Activated T-cell treated with anti-CD3 and anti-CD28 coated beads, Interleukin-2, amount 50 U/mL, for 72 hours (primary cell): ENCODE data around the gene CPNE1. TPM values are rescaled to one million over a fixed set of nuclear protein-coding genes. Genes with fewer than 3 reads are reported as not detected.

ENCODE experiments used
- total RNA-seq, 2 donors: library from RNA; stranded (reverse); gene quantifications; one replicate each; pipeline ENCODE4 v1.2.3, GENCODE V29; 2022

The CPNE1 gene
- total RNA-seq, 2 donors from 2014 or later: 459 to 512 TPM

Other genes starting within 250 kb of the CPNE1 start
- not detected for gene GDF5, start 226.7 kb downstream of the CPNE1 start, total RNA-seq
- gene CEP250, start 209.3 kb downstream of the CPNE1 start, total RNA-seq: 10 to 100 TPM; 45.1 to 55.0 TPM
- gene C20orf173, start 135.2 kb downstream of the CPNE1 start, total RNA-seq: not detected
- 100 to 1,000 TPM; 139 to 145 TPM for gene ERGIC3, start 122.8 kb downstream of the CPNE1 start, total RNA-seq
- 1 to 10 TPM; 8.7 to 9.8 TPM for gene SPAG4, start 49.1 kb downstream of the CPNE1 start, total RNA-seq
- gene RBM12, start within 50 bp of the CPNE1 start, total RNA-seq: 10 to 100 TPM; 71.1 to 92.4 TPM
- 10 to 100 TPM; 43.3 to 46.0 TPM for gene NFS1, start 34.5 kb upstream of the CPNE1 start, total RNA-seq
- gene ROMO1, start 34.5 kb upstream of the CPNE1 start, total RNA-seq: 10 to 100 TPM; 51.4 to 53.8 TPM
- 100 to 1,000 TPM; 431 to 525 TPM for gene RBM39, start 77.4 kb upstream of the CPNE1 start, total RNA-seq
- gene PHF20, start 107.1 kb upstream of the CPNE1 start, total RNA-seq: 10 to 100 TPM; 68.1 to 68.6 TPM